Psoas muscle (tissue), 8 donors: ENCODE measurements around the gene CARMIL1. TPM values are rescaled to one million over a fixed set of nuclear protein-coding genes. Genes with fewer than 3 reads are reported as not detected.

Experiments
- ATAC-seq, 4 donors: fragments of 200-7000 bp; cut with Tn5 transposase; one replicate each; pipeline ENCODE4 v1.9.1; 2020; ENCODE audit warnings: moderate library complexity in 3 of 4, mild to moderate bottlenecking in 2 of 4
- DNase-seq, 2 donors: peaks; one replicate each; pipeline ENCODE4 v3.0.0-alpha.2; 2020
- H3K27ac ChIP-seq: fragments of 200-600 bp; one replicate; pipeline ENCODE4 v1.8.0; 2022
- H3K27me3 ChIP-seq, 3 donors: fragments of 200-600 bp in 1 of 3; one replicate each; pipeline versions ENCODE4 v1.6.1 to v1.8.0; 2013 to 2022; ENCODE audit warnings: low read length in 2 of 3, mild to moderate bottlenecking in 2 of 3, moderate library complexity in 1 of 3; ENCODE audit not compliant: insufficient read depth in 3 of 3
- H3K36me3 ChIP-seq, 2 donors: fragments of 200-600 bp in 1 of 2; one replicate each; pipeline versions ENCODE4 v1.6.1 to v1.8.0; 2013 to 2022; ENCODE audit warnings: low read depth in 1 of 2, mild to moderate bottlenecking in 1 of 2, moderate library complexity in 1 of 2; ENCODE audit not compliant: insufficient read depth in 1 of 2
- H3K4me1 ChIP-seq: fragments of 200-600 bp; one replicate; pipeline ENCODE4 v1.8.0; 2022
- H3K4me3 ChIP-seq: fragments of 200-600 bp; one replicate; pipeline ENCODE4 v1.8.0; 2022; ENCODE audit warnings: mild to moderate bottlenecking
- H3K9me3 ChIP-seq: fragments of 200-600 bp; one replicate; pipeline ENCODE4 v1.8.0; 2022
- CTCF ChIP-seq: fragments of 200-600 bp; IDR thresholded peaks from one replicate; pipeline ENCODE4 v1.8.0; 2022; ENCODE audit warnings: antibody characterized with exemption
- WGBS, 3 donors: extraction: QIAGEN DNeasy Blood & Tissue Kit; methylation state at CpG; one replicate each; pipeline versions ENCODE4 v1.1.6 to v1.1.7; 2013; 5-methylcytosine and 5-hydroxymethylcytosine counted together
- intact Hi-C, 2 donors: fragments of 100-400 bp; cut with DNase I; formaldehyde crosslinking; loops; one replicate each; pipeline versions ENCODE4 v1.11.0 to v1.14.2; 2022
- polyA plus RNA-seq, 3 donors: library from polyadenylated mRNA; stranded (reverse); fragments of 200-250 nt; gene quantifications; one replicate each; pipeline ENCODE4 v1.2.3, GENCODE V29; 2013
- total RNA-seq, 4 donors: library from RNA; stranded (reverse); fragmentation: NEBNext Ultra II Directional in 2 of 4; extraction: Animal tissue kit (Norgen Biotek cat#: 25700) in 2 of 4; gene quantifications; one replicate each; pipeline versions ENCODE4 v1.2.1 to v1.2.4, GENCODE V29; 2021 to 2023
- donor health status: healthy with polysubstance abuse.
- donor health status: DM: no; HTN: no; CAD: no; lungs with moderate emphysema.
- donor health status: Bipolar disorder and iron deficiency.
- donor health status: healthy.
- donor health status: DM: yes; HTN: yes; CAD: no.
- donor health status: DM: no; HTN: no; CAD: no.
- donor health status: DM: no; HTN: no; CAD: no.
- donor health status: DM: yes; HTN: yes; CAD: no.

Gene CARMIL1
- total and polyA plus RNA-seq, 7 donors = 0.11 to 1.0 (median 0.76) TPM

DNA sequence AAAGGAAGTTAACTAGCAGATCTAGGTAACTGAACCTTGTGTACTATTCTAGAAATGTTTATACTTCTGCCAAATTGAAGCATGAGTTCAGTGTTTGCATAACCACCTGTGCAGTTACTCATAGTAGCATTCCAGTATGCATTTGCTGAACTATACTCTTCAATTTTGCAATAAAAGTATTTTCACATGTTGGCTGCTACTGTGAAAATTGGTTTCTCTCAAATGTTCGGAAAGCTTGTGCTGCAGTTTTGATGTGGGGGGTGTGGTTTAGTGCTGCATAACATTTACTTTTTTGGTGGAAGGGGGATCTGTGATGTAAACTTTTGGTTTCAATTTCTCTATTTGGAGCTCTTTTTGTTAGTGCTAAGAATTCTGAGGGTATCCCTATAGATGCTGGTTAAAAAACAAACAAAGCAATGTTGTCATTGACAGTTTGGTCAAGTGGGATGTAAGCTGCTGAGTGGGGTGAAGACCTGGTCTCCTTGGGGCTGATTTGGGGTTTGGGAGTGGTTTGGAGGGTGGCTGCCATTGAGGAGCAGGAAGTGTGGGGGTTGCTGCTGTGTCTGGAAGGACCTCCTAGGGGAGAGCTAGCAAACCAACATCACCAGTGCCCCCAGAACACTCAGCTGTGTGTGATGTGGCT is 87.8 kb downstream of the CARMIL1 start:
- Histone ChIP-seq H3K36me3 (no peaks in the 10 kb centered on the region), H3K9me3 (no peaks in the 10 kb centered on the region), H3K4me1 (no peaks in the 10 kb centered on the region), H3K27ac (no peak overlapping the region), H3K27me3 (peaks cover 0 to 1% (median 0%) of the 10 kb centered on the region in 3 donors), H3K4me3 (no peak overlapping the region)
- TF ChIP-seq CTCF = no peak
- intact Hi-C loops = no loop called here
- 74 to 94% (median 83%) methylated on average over 1 of the region's 1 CpG for WGBS, 3 donors
- no peak for DNase-seq
- ATAC-seq = no peak

GRCh38 chr6:25369036-25369432 is 89.9 kb downstream of the CARMIL1 start:
- no peaks in the 10 kb centered on the region for H3K4me1 ChIP-seq
- H3K9me3 ChIP-seq = no peaks in the 10 kb centered on the region
- intact Hi-C loops = no loop called here
- TF ChIP-seq CTCF = no peak
- peak in 1 of 2 donors; percentile 17 for DNase-seq
- peaks cover 0 to 1% (median 0%) of the 10 kb centered on the region in 3 donors for H3K27me3 ChIP-seq
- H3K27ac ChIP-seq = no peak overlapping the region
- H3K4me3 ChIP-seq = no peak overlapping the region
- H3K36me3 ChIP-seq = no peaks in the 10 kb centered on the region
- ATAC-seq = no peak
- 19 to 20% (median 20%) methylated on average over 6 of the region's 6 CpGs for WGBS, 3 donors

DNA sequence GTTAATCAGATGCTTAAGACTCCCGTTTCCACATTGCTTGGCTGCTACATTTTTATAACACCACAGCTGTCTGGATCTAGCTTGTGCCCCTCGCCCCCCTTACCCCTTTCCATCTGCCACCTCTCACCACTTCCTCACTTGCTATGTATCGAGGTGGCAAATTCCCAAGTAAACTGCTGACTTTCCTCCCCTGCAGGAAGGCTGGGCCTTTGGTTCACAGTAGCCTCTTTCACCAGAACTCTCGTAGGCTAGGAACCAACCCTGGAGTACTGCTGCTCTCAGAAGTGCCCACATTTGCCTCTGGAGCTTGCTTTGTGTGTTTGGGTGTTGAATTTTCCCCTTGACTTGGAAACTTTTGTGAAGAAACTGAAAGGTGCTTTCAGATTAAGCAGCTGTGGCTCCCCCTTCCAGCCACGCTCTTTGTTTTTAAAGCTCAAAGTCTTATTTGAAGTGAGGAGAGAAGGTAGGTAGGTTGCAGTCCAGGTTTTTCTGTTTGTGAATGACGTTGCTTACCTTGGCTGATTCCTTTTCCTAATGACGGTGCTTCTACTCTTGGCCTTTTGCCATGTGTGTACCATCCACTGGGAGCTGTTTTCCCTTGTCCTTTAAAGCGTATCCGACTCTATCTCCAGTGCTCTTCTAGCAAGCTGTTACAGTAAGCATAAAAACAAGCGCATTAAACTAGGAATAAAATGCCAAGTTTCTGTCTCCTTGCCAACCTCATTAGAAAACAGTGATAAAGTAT is 90.4 kb downstream of the CARMIL1 start:
- Histone ChIP-seq H3K36me3 (no peaks in the 10 kb centered on the region), H3K4me3 (no peak overlapping the region), H3K9me3 (peaks cover 3% of the 10 kb centered on the region), H3K4me1 (no peaks in the 10 kb centered on the region), H3K27me3 (peaks cover 0 to 1% (median 0%) of the 10 kb centered on the region in 3 donors), H3K27ac (no peak overlapping the region)
- ATAC-seq = peak in 1 of 4 donors; percentile 16
- TF ChIP-seq CTCF = no peak
- intact Hi-C loops = no loop called here
- no peak for DNase-seq
- 35 to 39% (median 37%) methylated on average over 10 of the region's 10 CpGs for WGBS, 3 donors

DNA sequence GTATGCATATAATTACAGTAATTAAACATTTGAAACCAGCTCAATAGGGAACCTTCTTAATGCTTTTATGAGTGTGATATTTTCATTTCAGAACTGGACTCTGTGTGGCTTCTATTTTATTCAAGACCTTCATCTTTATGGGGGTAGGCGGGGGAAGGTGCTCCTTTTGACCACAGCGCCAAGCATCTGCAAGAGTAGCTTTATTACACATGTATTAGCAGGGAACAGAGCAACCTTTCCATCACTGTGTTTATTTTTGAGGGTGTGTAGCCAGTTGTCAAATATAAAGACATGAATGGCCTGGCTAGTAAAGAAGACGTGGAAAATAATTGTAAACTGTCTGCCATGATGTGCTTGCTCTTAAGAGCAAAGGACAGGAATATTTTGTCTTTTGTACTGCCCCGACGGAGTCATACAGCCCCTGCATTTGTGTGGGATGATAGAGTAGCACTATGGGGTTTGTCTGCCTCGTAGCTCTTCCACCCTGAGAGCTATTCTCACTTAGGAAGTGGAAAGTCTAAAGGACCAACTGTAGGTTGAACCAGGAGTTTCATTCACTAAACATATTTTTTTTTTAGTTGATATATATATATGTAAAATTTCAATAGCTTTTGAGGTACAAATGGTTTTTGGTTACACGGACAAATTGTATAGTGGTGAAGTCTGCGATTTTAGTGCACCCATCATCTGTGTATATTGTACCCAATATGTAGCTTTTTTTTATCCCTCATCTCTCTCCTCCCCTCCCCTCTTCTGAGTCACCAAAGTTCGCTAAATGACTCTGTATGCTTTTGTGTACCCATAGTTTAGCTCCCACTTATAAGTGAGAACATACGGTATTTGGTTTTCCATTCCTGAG is 91.2 kb downstream of the CARMIL1 start:
- ATAC-seq (no peak), DNase-seq (no peak)
- H3K4me3 ChIP-seq = no peak overlapping the region
- H3K4me1 ChIP-seq = no peaks in the 10 kb centered on the region
- intact Hi-C loops = no loop called here
- H3K27me3 ChIP-seq = peaks cover 0 to 1% (median 0%) of the 10 kb centered on the region in 3 donors
- peaks cover 6% of the 10 kb centered on the region for H3K9me3 ChIP-seq
- H3K27ac ChIP-seq = no peak overlapping the region
- no peak for TF ChIP-seq CTCF
- no peaks in the 10 kb centered on the region for H3K36me3 ChIP-seq
- 91 to 92% (median 91%) methylated on average over 10 of the region's 10 CpGs for WGBS, 3 donors
